Measurements from ENCODE around the gene ACYP2. TPM values are rescaled to one million over a fixed set of nuclear protein-coding genes. Genes with fewer than 3 reads are reported as not detected.

The ACYP2 gene
- total and polyA plus RNA-seq, 11 donors, result 39.7 to 107 (median 53.2) TPM

GRCh38 chr2:54228945-54229344, 113.5 kb downstream of the ACYP2 start:
- ATAC-seq (no peak), DNase-seq (peak in 1 of 5 donors; percentile 37)
- H3K4me3 ChIP-seq, result no peak overlapping the region
- no peaks in the 10 kb centered on the region for H3K36me3 ChIP-seq
- H3K4me1 ChIP-seq, result peaks cover 0 to 50% (median 24%) of the 10 kb centered on the region in 12 donors
- no peak overlapping the region for H3K27ac ChIP-seq
- WGBS, 4 donors, result 82 to 90% (median 85%) methylated on average over 2 of the region's 2 CpGs
- TF ChIP-seq, protein P1, sequence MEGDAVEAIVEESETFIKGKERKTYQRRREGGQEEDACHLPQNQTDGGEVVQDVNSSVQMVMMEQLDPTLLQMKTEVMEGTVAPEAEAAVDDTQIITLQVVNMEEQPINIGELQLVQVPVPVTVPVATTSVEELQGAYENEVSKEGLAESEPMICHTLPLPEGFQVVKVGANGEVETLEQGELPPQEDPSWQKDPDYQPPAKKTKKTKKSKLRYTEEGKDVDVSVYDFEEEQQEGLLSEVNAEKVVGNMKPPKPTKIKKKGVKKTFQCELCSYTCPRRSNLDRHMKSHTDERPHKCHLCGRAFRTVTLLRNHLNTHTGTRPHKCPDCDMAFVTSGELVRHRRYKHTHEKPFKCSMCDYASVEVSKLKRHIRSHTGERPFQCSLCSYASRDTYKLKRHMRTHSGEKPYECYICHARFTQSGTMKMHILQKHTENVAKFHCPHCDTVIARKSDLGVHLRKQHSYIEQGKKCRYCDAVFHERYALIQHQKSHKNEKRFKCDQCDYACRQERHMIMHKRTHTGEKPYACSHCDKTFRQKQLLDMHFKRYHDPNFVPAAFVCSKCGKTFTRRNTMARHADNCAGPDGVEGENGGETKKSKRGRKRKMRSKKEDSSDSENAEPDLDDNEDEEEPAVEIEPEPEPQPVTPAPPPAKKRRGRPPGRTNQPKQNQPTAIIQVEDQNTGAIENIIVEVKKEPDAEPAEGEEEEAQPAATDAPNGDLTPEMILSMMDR (IDR thresholded peaks at IDR 0.05), result no peak
- TF ChIP-seq POLR2A (IDR thresholded peaks at IDR 0.05), result no peak
- peaks cover 0 to 4% (median 0%) of the 10 kb centered on the region in 12 donors for H3K9me3 ChIP-seq
- intact Hi-C loops (cut with DNase I), result loop anchor here in 3 of 10 donors (5.0 to 10.0 kb wide), 3 partner anchors 86 to 98 kb away; no protein-coding TSS in a partner anchor
- H3K27me3 ChIP-seq, result no peaks in the 10 kb centered on the region

GRCh38 chr2:54233832-54234649, 118.6 kb downstream of the ACYP2 start:
- TF ChIP-seq, protein P1 (IDR thresholded peaks at IDR 0.05), result no peak
- TF ChIP-seq POLR2A (IDR thresholded peaks at IDR 0.05), result no peak
- Histone ChIP-seq H3K27me3 (no peaks in the 10 kb centered on the region), H3K4me3 (no peak overlapping the region), H3K9me3 (peaks cover 0 to 13% (median 0%) of the 10 kb centered on the region in 12 donors), H3K27ac (no peak overlapping the region), H3K4me1 (peaks cover 0 to 9% (median 2%) of the 10 kb centered on the region in 12 donors), H3K36me3 (no peaks in the 10 kb centered on the region)
- DNase-seq, result no peak
- peak in 1 of 4 donors; percentile 33 for ATAC-seq
- intact Hi-C loops (cut with DNase I), result no loop called here
- 62 to 76% (median 67%) methylated on average over 4 of the region's 4 CpGs for WGBS, 4 donors

DNA sequence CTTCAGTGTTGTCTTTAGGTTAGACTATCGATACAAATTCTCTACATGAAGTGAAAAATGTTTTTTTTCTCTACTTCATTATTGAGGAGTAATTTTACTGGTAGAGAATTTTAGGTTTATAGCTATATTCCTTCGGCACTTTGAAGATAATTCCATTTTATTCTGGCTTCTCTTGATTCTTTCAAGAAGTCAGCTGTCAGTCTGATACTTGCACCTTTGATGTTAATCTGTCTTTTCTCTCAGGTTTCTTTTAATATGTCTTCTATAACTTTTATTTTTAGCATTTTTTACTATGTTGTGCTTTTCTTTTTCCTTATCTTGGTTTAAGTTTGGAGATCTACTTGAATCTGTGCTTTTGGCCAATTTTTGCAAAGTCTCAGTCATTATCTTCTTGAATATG, 122.0 kb downstream of the ACYP2 start:
- intact Hi-C loops (cut with DNase I), result no loop called here
- Histone ChIP-seq H3K4me3 (no peak overlapping the region), H3K4me1 (peaks cover 0 to 34% (median 11%) of the 10 kb centered on the region in 12 donors), H3K9me3 (peaks cover 0 to 12% (median 0%) of the 10 kb centered on the region in 12 donors), H3K36me3 (no peaks in the 10 kb centered on the region), H3K27ac (no peak overlapping the region), H3K27me3 (no peaks in the 10 kb centered on the region)
- TF ChIP-seq, protein P1 (IDR thresholded peaks at IDR 0.05), result no peak
- TF ChIP-seq POLR2A (IDR thresholded peaks at IDR 0.05), result no peak
- WGBS, 4 donors, result 96 to 99% (median 97%) methylated on average over 2 of the region's 2 CpGs
- ATAC-seq (no peak), DNase-seq (no peak)

GRCh38 chr2:54239427-54239826, 124.0 kb downstream of the ACYP2 start:
- intact Hi-C loops (cut with DNase I), result no loop called here
- DNase-seq, result no peak
- Histone ChIP-seq H3K4me1 (peaks cover 0 to 34% (median 11%) of the 10 kb centered on the region in 12 donors), H3K27me3 (no peaks in the 10 kb centered on the region), H3K36me3 (no peaks in the 10 kb centered on the region), H3K27ac (peak overlapping the region in 8 of 12 donors; percentile 14 to 69 (median 45)), H3K4me3 (no peak overlapping the region), H3K9me3 (peaks cover 0 to 4% (median 0%) of the 10 kb centered on the region in 12 donors)
- peak in 2 of 4 donors; percentile 52 to 71 for ATAC-seq
- no peak for TF ChIP-seq POLR2A (IDR thresholded peaks at IDR 0.05)
- TF ChIP-seq, protein P1 (IDR thresholded peaks at IDR 0.05), result no peak
- 65 to 79% (median 78%) methylated on average over 1 of the region's 1 CpG for WGBS, 4 donors
